PC-9 (cell line): ENCODE data around the gene RIBC1. TPM values are rescaled to one million over a fixed set of nuclear protein-coding genes. Genes with fewer than 3 reads are reported as not detected.

ENCODE experiments used
- BruUV-seq: library from RNA; stranded (reverse); fragments of 400-500 nt; replicated peaks from 2 replicates; lab custom pipeline; 2021; lab: Mats Ljungman, UMichigan
- CTCF ChIA-PET: fragments of 300-600 bp; sonication (Branson Sonifier 250); formaldehyde crosslinking; loops from one replicate; lab custom pipeline; 2022; ENCODE audit warnings: antibody characterized with exemption; lab: Charles Lee
- POLR2A ChIA-PET: fragments of 300-600 bp; sonication (Branson Sonifier 250); formaldehyde crosslinking; loops from one replicate; lab custom pipeline; 2022; ENCODE audit warnings: antibody characterized with exemption; ENCODE audit not compliant: unreplicated experiment; lab: Charles Lee
- DNase-seq, 2 experiments: peaks; one replicate each; pipeline versions ENCODE4 v3.0.0 to v3.0.0-alpha.2; 2015 to 2022; ENCODE audit warnings: mixed read lengths in 1 of 2
- H2AFZ ChIP-seq: fragments of 200-600 bp; sonication (generic); 2 replicates; pipeline ENCODE4 v1.8.1; 2017; ENCODE audit warnings: antibody characterized with exemption
- H3F3A ChIP-seq: fragments of 200-600 bp; sonication (generic); 2 replicates; pipeline ENCODE4 v1.8.1; 2017; ENCODE audit warnings: antibody characterized with exemption, mild to moderate bottlenecking, low read depth; ENCODE audit not compliant: insufficient read depth
- H3K27ac ChIP-seq: fragments of 200-600 bp; sonication (generic); 2 replicates; pipeline ENCODE4 v1.6.1; 2016; ENCODE audit warnings: mixed run types
- H3K27me3 ChIP-seq: fragments of 200-600 bp; sonication (generic); 2 replicates; pipeline ENCODE4 v1.6.1; 2016; ENCODE audit warnings: low read depth, mixed run types; ENCODE audit not compliant: insufficient read depth
- H3K36me3 ChIP-seq: fragments of 200-600 bp; sonication (generic); 2 replicates; pipeline ENCODE4 v1.6.1; 2016; ENCODE audit warnings: low read depth, mixed run types
- H3K4me1 ChIP-seq: fragments of 200-600 bp; sonication (generic); replicated peaks from 2 replicates; pipeline ENCODE4 v1.6.1; 2016; ENCODE audit warnings: mixed run types; ENCODE audit not compliant: insufficient read depth
- H3K4me2 ChIP-seq: fragments of 200-600 bp; sonication (generic); 2 replicates; pipeline ENCODE4 v1.6.1; 2017; ENCODE audit warnings: mixed run types
- H3K4me3 ChIP-seq: fragments of 200-600 bp; sonication (generic); 2 replicates; pipeline ENCODE4 v1.6.1; 2016; ENCODE audit warnings: mixed run types
- H3K79me2 ChIP-seq: fragments of 200-600 bp; sonication (generic); 2 replicates; pipeline ENCODE4 v1.6.1; 2017; ENCODE audit warnings: low read depth, mixed run types
- H3K9me2 ChIP-seq: fragments of 200-600 bp; sonication (generic); 2 replicates; pipeline ENCODE4 v1.8.1; 2017; ENCODE audit warnings: mild to moderate bottlenecking; ENCODE audit not compliant: insufficient read depth
- H3K9me3 ChIP-seq: fragments of 200-600 bp; sonication (generic); 2 replicates; pipeline ENCODE4 v1.8.1; 2016; ENCODE audit warnings: low read depth; ENCODE audit not compliant: insufficient read depth
- H4K20me1 ChIP-seq: fragments of 200-600 bp; sonication (generic); 2 replicates; pipeline ENCODE4 v1.8.1; 2017; ENCODE audit not compliant: insufficient read depth
- EZH2 ChIP-seq: fragments of 200-600 bp; sonication (generic); IDR thresholded peaks from 2 replicates; pipeline ENCODE4 v1.8.0; 2017; ENCODE audit warnings: antibody characterized with exemption, low read depth
- intact Hi-C: fragments of 100-400 bp; cut with micrococcal nuclease; formaldehyde crosslinking; loops from one replicate; pipeline ENCODE4 v1.10.0; 2022; ENCODE audit not compliant: unreplicated experiment
- total RNA-seq: library from RNA; stranded (reverse); gene quantifications from 2 replicates; pipeline ENCODE4 v1.2.3, GENCODE V29; 2021
- TF ChIP-seq, protein P1 (sequence below): fragments of 200-600 bp; sonication (generic); conservative IDR thresholded peaks from 2 replicates; pipeline ENCODE4 v1.6.1; 2017; ENCODE audit warnings: mixed run types, antibody characterized with exemption, mild to moderate bottlenecking, moderate library complexity

RIBC1 gene
- total RNA-seq, 1 experiment from 2014 or later: 4.5 TPM

DNA sequence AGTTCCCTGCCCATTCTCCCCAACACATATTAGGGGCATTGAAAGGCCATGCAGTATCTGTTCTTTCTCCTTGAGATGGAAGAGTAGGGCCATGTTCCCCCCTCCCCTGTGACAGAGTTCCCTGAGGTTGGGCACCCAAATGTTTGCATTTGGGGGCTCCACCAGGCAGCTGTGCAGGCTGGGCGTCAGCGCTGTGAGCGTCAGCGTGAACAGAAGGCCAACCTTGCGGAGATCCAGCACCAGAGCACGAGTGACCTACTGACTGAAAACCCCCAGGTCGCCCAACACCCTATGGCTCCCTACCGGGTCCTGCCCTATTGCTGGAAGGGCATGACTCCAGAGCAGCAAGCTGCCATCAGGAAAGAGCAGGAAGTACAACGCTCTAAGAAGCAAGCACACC lies 7.6 kb downstream of the RIBC1 start:
- H3K79me2 ChIP-seq: peaks cover 4% of the 10 kb centered on the region
- TF ChIP-seq, protein P1, sequence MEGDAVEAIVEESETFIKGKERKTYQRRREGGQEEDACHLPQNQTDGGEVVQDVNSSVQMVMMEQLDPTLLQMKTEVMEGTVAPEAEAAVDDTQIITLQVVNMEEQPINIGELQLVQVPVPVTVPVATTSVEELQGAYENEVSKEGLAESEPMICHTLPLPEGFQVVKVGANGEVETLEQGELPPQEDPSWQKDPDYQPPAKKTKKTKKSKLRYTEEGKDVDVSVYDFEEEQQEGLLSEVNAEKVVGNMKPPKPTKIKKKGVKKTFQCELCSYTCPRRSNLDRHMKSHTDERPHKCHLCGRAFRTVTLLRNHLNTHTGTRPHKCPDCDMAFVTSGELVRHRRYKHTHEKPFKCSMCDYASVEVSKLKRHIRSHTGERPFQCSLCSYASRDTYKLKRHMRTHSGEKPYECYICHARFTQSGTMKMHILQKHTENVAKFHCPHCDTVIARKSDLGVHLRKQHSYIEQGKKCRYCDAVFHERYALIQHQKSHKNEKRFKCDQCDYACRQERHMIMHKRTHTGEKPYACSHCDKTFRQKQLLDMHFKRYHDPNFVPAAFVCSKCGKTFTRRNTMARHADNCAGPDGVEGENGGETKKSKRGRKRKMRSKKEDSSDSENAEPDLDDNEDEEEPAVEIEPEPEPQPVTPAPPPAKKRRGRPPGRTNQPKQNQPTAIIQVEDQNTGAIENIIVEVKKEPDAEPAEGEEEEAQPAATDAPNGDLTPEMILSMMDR: no peak
- TF ChIP-seq EZH2: no peak
- H2AFZ ChIP-seq: no peak overlapping the region
- no peaks in the 10 kb centered on the region for H4K20me1 ChIP-seq
- intact Hi-C loops: no loop called here
- no peaks in the 10 kb centered on the region for H3K27me3 ChIP-seq
- no peaks in the 10 kb centered on the region for H3F3A ChIP-seq
- no peak overlapping the region for H3K4me3 ChIP-seq
- ChIA-PET CTCF (no interaction called here), POLR2A (no interaction called here)
- DNase-seq: no peak
- no peaks in the 10 kb centered on the region for H3K36me3 ChIP-seq
- no peaks in the 10 kb centered on the region for H3K9me2 ChIP-seq
- no peaks in the 10 kb centered on the region for H3K9me3 ChIP-seq
- no peak overlapping the region for H3K4me2 ChIP-seq
- no peaks in the 10 kb centered on the region for H3K4me1 ChIP-seq
- BruUV-seq: no TSS peak
- no peak overlapping the region for H3K27ac ChIP-seq

DNA sequence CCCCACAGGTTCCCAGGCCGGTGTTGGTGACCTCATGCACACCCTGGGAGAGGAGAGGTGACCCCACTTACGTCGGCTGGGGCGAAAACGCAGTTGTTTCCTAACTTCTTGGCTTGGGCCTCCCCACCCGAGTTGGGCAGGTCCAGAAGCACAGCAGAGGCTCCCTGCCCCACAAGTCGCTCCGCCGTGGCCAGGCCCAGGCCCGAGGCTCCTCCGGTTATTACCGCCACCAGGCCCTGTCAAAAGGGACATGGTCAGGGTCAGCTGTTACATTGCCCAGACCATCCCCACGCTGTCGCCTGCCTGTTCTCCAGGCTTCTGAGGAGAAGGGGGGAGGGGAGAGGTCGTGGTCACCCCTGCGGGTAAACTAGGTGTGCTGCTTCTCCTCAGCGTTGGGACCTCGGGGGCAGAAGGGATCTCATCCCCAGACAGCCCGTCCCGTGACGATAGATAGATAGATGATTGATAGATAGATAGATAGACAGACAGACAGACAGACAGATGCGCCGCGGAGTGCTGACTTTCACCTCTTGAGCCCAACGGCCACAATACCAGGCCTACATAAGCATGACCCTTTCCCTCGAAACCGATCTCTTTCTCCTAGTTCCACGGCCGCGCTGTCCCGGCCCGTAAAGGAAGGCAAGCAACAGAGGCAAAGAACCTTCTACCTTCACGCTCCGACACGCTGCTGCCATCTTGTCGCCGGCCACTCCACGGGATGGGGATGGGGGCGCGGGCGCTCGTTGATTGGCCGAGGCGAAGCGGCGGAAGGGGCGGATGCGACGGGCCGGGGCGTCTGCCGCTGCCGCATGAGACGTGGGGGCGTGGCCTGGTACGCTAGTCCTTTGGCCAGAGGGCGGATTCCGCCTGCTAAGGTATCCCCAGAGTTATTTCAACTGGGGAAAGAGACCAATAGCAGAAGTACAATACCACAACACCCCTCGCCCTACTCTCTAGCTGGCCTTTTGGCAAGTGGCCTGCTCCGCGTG lies 11.3 kb downstream of the RIBC1 start, which contains the start of gene HSD17B10:
TSS of gene HSD17B10 (minus strand) at position 720 of the 989 bp plus-strand sequence. CDS start at position 695, 25 bp downstream.
- no peaks in the 10 kb centered on the region for H3K4me1 ChIP-seq
- ChIA-PET CTCF (interaction anchor here (1.2 kb wide), 1 partner anchor 11 kb away, joined by 3 read pairs; the partner anchor contains the start of genes RIBC1 and SMC1A), POLR2A (interaction anchor here (0.5 kb wide), 1 partner anchor 18 kb away, joined by 17 read pairs; no protein-coding TSS in a partner anchor)
- no peaks in the 10 kb centered on the region for H3K27me3 ChIP-seq
- TF ChIP-seq, protein P1: no peak
- no peaks in the 10 kb centered on the region for H3F3A ChIP-seq
- H3K4me3 ChIP-seq: peak within 1 kb of the TSS; percentile 59
- no peak within 1 kb of the TSS for H3K27ac ChIP-seq
- no peaks in the 10 kb centered on the region for H3K9me3 ChIP-seq
- intact Hi-C loops: loop anchor here (1.0 kb wide), 1 partner anchor 11 kb away; no protein-coding TSS in a partner anchor
- H3K79me2 ChIP-seq: peaks cover 4% of the 10 kb centered on the region
- H4K20me1 ChIP-seq: no peaks in the 10 kb centered on the region
- peak within 1 kb of the TSS; percentile 69 for H2AFZ ChIP-seq
- H3K36me3 ChIP-seq: no peaks in the 10 kb centered on the region
- BruUV-seq: TSS peak; percentile 46
- H3K9me2 ChIP-seq: no peaks in the 10 kb centered on the region
- peak; percentile 65 to 93 for DNase-seq
- peak within 1 kb of the TSS; percentile 66 for H3K4me2 ChIP-seq

DNA sequence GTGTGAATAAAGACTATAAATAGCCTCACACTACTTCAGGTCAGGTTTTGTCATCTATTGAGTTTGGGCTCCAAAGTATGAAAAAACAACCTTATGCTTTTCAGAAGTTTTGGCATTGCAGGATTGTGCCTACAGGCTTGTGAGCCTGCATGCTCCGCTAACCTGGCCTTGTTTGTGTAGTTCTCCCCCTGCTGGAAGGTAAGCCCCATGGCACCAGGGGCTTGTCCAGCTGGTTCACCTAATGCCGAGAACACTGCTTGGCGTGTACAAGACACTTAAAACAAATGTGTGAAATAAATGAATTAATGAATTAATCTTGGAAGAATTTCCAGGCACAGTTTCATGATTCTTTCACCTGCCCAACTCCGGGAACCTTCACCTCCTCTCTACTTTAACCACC lies 13.3 kb downstream of the RIBC1 start:
- Histone ChIP-seq H3K9me3 (no peaks in the 10 kb centered on the region), H4K20me1 (no peaks in the 10 kb centered on the region), H3F3A (peaks cover 5% of the 10 kb centered on the region; the same call in 1 of the 2 replicates), H3K4me3 (no peak overlapping the region), H3K36me3 (no peaks in the 10 kb centered on the region), H3K79me2 (peaks cover 4% of the 10 kb centered on the region), H3K27me3 (no peaks in the 10 kb centered on the region), H3K9me2 (no peaks in the 10 kb centered on the region), H3K4me1 (no peaks in the 10 kb centered on the region), H3K4me2 (no peak overlapping the region), H2AFZ (no peak overlapping the region), H3K27ac (no peak overlapping the region)
- DNase-seq: peak; percentile 37 to 57
- intact Hi-C loops: loop anchor here (5.0 kb wide), 1 partner anchor 124 kb away; no protein-coding TSS in a partner anchor
- no TSS peak for BruUV-seq
- ChIA-PET CTCF (interaction anchor here (0.6 kb wide), 1 partner anchor 59 kb away, joined by 6 read pairs; no protein-coding TSS in a partner anchor), POLR2A (no interaction called here)
- TF ChIP-seq EZH2: no peak
- TF ChIP-seq, protein P1: peak; percentile 63
